Motor neuron (in vitro differentiated cells): ENCODE measurements around the gene ENPP6. TPM values are rescaled to one million over a fixed set of nuclear protein-coding genes. Genes with fewer than 3 reads are reported as not detected.

ENCODE experiments used
- ATAC-seq, 8 experiments: fragments of 200-7000 bp; cut with Tn5 transposase; replicated peaks in 6 of 8; 2 replicates each; pipeline ENCODE4 v1.8.0; 2021; ENCODE audit warnings: mild to moderate bottlenecking in 8 of 8, moderate library complexity in 8 of 8
- H3K27ac ChIP-seq, 2 donors: fragments of 250-450 bp; sonication (Bioruptor Pico); 2 replicates each; pipeline ENCODE4 v1.9.0; 2021; ENCODE audit warnings: antibody characterized with exemption in 2 of 2, mild to moderate bottlenecking in 2 of 2, moderate library complexity in 1 of 2
- H3K4me1 ChIP-seq, 2 donors: fragments of 250-450 bp; sonication (Bioruptor Pico); replicated peaks in 1 of 2; 2 replicates each; pipeline ENCODE4 v1.6.1; 2021; ENCODE audit warnings: antibody characterized with exemption in 2 of 2, mild to moderate bottlenecking in 2 of 2, moderate library complexity in 1 of 2
- H3K4me3 ChIP-seq, 5 donors: fragments of 250-450 bp; sonication (Bioruptor Pico); 2 replicates each; pipeline ENCODE4 v1.9.0; 2021; ENCODE audit warnings: antibody characterized with exemption in 5 of 5, mild to moderate bottlenecking in 5 of 5, moderate library complexity in 4 of 5
- WGBS, 10 experiments: fragments of 450-650 bp; shearing (Covaris generic); methylation state at CpG; one replicate each; pipeline ENCODE4 v1.0.0; 2022; 5-methylcytosine and 5-hydroxymethylcytosine counted together
- in situ Hi-C, 9 experiments: fragments of 400-800 bp; cut with MboI; loops; one replicate each; pipeline ENCODE4 v1.15.0; 2021; ENCODE audit warnings: low sequenced_read_pairs in 9 of 9, low pct_unique_long_range_greater_than_20kb in 2 of 9; ENCODE audit not compliant: unreplicated experiment in 9 of 9
- total RNA-seq, 8 experiments: library from RNA; unstranded; fragments of 300-600 nt; gene quantifications; 2 replicates each; pipeline versions ENCODE4 v1.2.3 to v1.2.4, GENCODE V29; 2022

The ENPP6 gene
- total RNA-seq, 8 experiments from 2014 or later: 0.05 to 0.64 (median 0.14) TPM; not detected in 3

DNA sequence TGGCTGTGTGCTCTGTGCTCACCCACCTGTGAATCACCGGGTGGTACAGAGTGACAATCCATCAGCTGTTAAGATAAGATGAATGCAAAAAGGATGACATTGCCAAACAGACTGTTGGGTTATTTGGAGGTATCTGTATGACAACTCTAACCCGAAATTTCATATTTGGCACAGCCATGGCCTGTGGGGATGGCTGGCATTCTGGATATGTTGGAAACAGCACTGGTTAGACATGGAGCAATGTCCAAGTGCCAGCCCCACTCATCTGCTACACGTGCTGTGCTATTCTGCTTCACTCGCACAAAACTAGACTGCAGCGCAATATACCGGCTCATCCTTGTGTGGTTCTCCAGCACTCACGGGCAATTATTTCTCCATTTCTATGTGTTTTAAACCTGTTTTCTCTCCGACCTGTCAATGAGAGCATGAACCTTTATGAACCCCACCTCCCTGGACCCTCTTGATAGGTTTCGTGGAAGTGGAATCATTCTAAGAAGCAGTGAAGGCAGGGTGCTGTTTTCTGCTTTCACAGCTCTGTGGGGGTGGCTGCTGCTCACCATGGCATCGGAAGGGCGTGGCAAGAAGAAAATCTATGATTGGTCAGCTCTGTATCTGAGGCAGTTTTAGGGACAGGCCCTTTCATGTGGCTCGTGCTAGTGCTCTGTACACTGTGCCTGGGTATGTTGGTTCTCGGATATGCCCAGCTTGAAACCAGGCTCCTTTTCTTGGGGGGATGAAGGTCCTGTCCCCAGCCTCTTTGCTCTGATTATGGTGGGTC is 94.9 kb downstream of the ENPP6 start:
- no peak overlapping the region for H3K4me3 ChIP-seq
- no peak for ATAC-seq
- H3K4me1 ChIP-seq: no peaks in the 10 kb centered on the region
- in situ Hi-C loops: no loop called here
- WGBS, 10 experiments: 4 to 81% (median 65%) methylated on average over 2 to 10 of the region's 13 CpGs; no CpG with 5 or more reads in 2 of the 10 experiments
- no peak overlapping the region for H3K27ac ChIP-seq

GRCh38 chr4:184120549-184121127 is 97.0 kb downstream of the ENPP6 start:
- in situ Hi-C loops: no loop called here
- Histone ChIP-seq H3K4me1 (no peaks in the 10 kb centered on the region), H3K27ac (no peak overlapping the region), H3K4me3 (no peak overlapping the region)
- WGBS, 10 experiments: 0 to 100% (median 75%) methylated on average over 1 to 4 of the region's 10 CpGs; no CpG with 5 or more reads in 3 of the 10 experiments
- no peak for ATAC-seq

GRCh38 chr4:184117662-184118199 is 99.9 kb downstream of the ENPP6 start:
- 0 to 100% (median 75%) methylated on average over 1 to 7 of the region's 11 CpGs; no CpG with 5 or more reads in 2 of the 10 experiments for WGBS, 10 experiments
- no peak overlapping the region for H3K4me3 ChIP-seq
- H3K27ac ChIP-seq: no peak overlapping the region
- no peak for ATAC-seq
- H3K4me1 ChIP-seq: no peaks in the 10 kb centered on the region
- in situ Hi-C loops: no loop called here

DNA sequence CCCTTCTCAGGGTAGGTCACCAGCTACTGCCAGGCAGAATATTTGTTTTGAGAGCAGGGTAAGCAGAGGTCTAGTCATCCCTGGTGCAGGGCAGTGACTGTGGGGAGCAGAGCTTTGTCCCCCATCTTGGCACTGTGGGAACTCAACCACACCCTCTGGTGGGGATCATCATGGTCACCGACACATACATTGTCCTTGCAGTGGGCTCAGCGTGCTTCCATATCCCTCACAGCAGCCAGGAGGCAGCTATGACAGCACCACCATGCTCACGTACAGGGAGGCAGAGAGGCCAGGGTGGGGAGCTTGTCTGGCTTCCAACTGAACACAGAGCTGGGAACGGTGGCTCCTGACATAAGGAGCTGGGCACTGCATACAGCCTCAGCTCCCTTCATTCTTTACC is 102.3 kb downstream of the ENPP6 start:
- Histone ChIP-seq H3K4me1 (no peaks in the 10 kb centered on the region), H3K27ac (no peak overlapping the region), H3K4me3 (no peak overlapping the region)
- no peak for ATAC-seq
- in situ Hi-C loops: no loop called here
- 0 to 100% (median 10%) methylated on average over 1 to 3 of the region's 4 CpGs; no CpG with 5 or more reads in 7 of the 10 experiments for WGBS, 10 experiments

- Histone ChIP-seq H3K4me1 (no peaks in the 10 kb centered on the region), H3K27ac (no peak overlapping the region), H3K4me3 (no peak overlapping the region)
- peak in 2 of 8 experiments; percentile 23 to 68 for ATAC-seq
- 10 to 100% (median 87%) methylated on average over 2 to 8 of the region's 8 CpGs for WGBS, 10 experiments
- in situ Hi-C loops: no loop called here
Observed at GRCh38 chr4:184114431-184114830, 103.2 kb downstream of the ENPP6 start.

DNA sequence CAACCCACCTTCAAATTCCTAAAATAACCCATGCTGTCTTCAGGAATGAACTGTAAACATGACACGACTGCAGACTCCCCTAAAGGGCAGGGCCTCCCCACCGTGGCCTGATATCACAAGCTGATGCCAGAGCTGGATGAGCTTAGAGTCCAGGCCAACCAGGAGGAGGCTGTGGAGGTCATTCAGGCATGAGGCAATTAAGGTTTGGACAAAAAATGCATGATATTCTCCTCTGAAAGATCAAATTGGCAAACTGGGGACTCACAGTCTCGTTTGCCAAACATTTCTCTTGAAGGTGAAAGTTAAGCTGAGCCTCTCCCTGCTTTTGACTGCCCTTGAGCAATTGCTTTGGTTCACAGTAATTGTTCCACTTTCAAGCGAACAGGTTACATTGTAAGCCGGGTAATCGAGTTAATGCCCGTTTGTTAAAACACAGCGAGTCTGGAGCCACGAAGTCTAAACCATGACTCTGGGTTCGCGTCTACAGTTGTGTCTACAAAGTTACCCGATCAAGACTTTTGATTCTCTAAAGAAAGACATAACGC is 105.6 kb downstream of the ENPP6 start:
- WGBS, 10 experiments: 8 to 96% (median 79%) methylated on average over 1 to 13 of the region's 13 CpGs
- in situ Hi-C loops: no loop called here
- H3K27ac ChIP-seq: no peak overlapping the region

DNA sequence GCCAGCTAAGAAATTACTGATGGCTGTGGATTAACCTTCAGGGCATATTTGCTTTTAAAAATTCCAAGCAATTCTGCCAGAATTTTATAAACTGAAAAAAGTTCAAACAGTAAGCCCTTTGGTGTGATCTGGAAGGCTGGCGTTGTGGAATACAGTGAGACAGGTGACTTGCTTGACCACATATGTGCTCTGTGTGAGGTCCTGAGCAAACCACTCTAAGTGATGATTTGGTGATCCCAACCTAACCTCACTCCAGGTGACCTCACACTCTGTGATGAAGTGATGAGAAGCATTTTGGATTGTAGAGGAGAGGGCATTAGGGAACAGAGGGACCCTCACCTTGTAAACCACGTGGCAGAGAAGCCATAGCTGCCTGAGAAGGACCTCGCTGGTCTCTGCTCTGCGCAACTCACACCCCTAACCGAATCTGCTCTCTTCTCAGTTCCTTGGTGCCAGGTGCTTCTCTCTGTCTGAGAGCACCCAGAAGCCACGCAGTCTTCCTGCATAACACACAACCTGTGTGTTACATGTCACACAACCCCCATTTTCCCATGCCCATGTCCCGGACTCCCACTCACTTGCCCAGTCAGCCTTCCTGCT is 106.3 kb downstream of the ENPP6 start:
- no peaks in the 10 kb centered on the region for H3K4me1 ChIP-seq
- in situ Hi-C loops: no loop called here
- no peak overlapping the region for H3K27ac ChIP-seq
- ATAC-seq: peak in 2 of 8 experiments; percentile 58 to 77
- no peak overlapping the region for H3K4me3 ChIP-seq
- WGBS, 10 experiments: 13 to 100% (median 86%) methylated on average over 1 to 4 of the region's 7 CpGs; no CpG with 5 or more reads in 2 of the 10 experiments

More for the DNA sequence above, 105.6 kb downstream of the ENPP6 start:
- no peak for ATAC-seq
- Histone ChIP-seq H3K4me3 (no peak overlapping the region), H3K4me1 (no peaks in the 10 kb centered on the region)

GRCh38 chr4:184110452-184111224 is 107.0 kb downstream of the ENPP6 start:
- 0 to 91% (median 76%) methylated on average over 1 to 12 of the region's 14 CpGs; no CpG with 5 or more reads in 1 of the 10 experiments for WGBS, 10 experiments
- no peaks in the 10 kb centered on the region for H3K4me1 ChIP-seq
- in situ Hi-C loops: no loop called here

GRCh38 chr4:184108006-184108501 is 109.6 kb downstream of the ENPP6 start:
- Histone ChIP-seq H3K4me3 (no peak overlapping the region), H3K4me1 (peaks cover 0 to 4% of the 10 kb centered on the region in 2 donors), H3K27ac (no peak overlapping the region)
- ATAC-seq: no peak
- in situ Hi-C loops: no loop called here
- WGBS, 10 experiments: 13 to 96% (median 78%) methylated on average over 3 to 10 of the region's 10 CpGs

More at GRCh38 chr4:184110452-184111224, 107.0 kb downstream of the ENPP6 start:
- ATAC-seq: peak in 2 of 8 experiments; percentile 83 to 89
- no peak overlapping the region for H3K27ac ChIP-seq
- H3K4me3 ChIP-seq: no peak overlapping the region

GRCh38 chr4:184104419-184105101 is 113.1 kb downstream of the ENPP6 start:
- H3K4me3 ChIP-seq: no peak overlapping the region
- no peak for ATAC-seq
- WGBS, 10 experiments: 0 to 100% (median 88%) methylated on average over 2 to 5 of the region's 5 CpGs
- H3K27ac ChIP-seq: no peak overlapping the region
- in situ Hi-C loops: no loop called here
- peaks cover 0 to 4% of the 10 kb centered on the region in 2 donors for H3K4me1 ChIP-seq

- H3K4me3 ChIP-seq: no peak overlapping the region
- WGBS, 10 experiments: 1 to 76% (median 48%) methylated on average over 2 to 13 of the region's 16 CpGs; no CpG with 5 or more reads in 1 of the 10 experiments
- ATAC-seq: peak in 3 of 8 experiments; percentile 42 to 64 (median 53)
- H3K27ac ChIP-seq: no peak overlapping the region
- in situ Hi-C loops: no loop called here
- peaks cover 0 to 4% of the 10 kb centered on the region in 2 donors for H3K4me1 ChIP-seq
Observed at GRCh38 chr4:184103527-184104264, 114.0 kb downstream of the ENPP6 start.
